SK-N-SH treated with all-trans-retinoic acid at 6 μM for 48 hours (cell line): Measurements from ENCODE around the gene RRAGB.
"Not testable (repeated sequence)": the region's sequence is repeated elsewhere in the genome, so short reads cannot be mapped to it uniquely, and the experiment has no call there.

Experiments
- ATAC-seq: fragments of 200-7000 bp; cut with Tn5 transposase; 3 replicates; pipeline ENCODE4 v1.9.1; 2020; ENCODE audit warnings: mild to moderate bottlenecking, moderate library complexity
- ARNTL ChIP-seq: fragments of 450-650 bp; formaldehyde crosslinking; IDR thresholded peaks from 2 replicates; pipeline ENCODE4 v1.5.0; 2020; ENCODE audit warnings: low read depth, mild to moderate bottlenecking, moderate library complexity, borderline replicate concordance
- BACH2 ChIP-seq: fragments of 250-450 bp; sonication (Bioruptor Pico); IDR thresholded peaks from 2 replicates; pipeline ENCODE4 v1.9.0; 2021; ENCODE audit warnings: mild to moderate bottlenecking, borderline replicate concordance
- CREB5 ChIP-seq: fragments of 250-450 bp; sonication (Bioruptor Pico); IDR thresholded peaks from 2 replicates; pipeline ENCODE4 v1.5.1; 2020; ENCODE audit warnings: low read depth, mild to moderate bottlenecking, moderate library complexity
- CSDC2 ChIP-seq: fragments of 250-450 bp; sonication (Bioruptor Pico); IDR thresholded peaks from 2 replicates; pipeline ENCODE4 v1.5.0; 2020; ENCODE audit warnings: mild to moderate bottlenecking, moderate library complexity
- CSRNP3 ChIP-seq: fragments of 250-450 bp; sonication (Bioruptor Pico); IDR thresholded peaks from 2 replicates; pipeline ENCODE4 v1.5.1; 2021; ENCODE audit warnings: mild to moderate bottlenecking, moderate library complexity
- ESRRG ChIP-seq: fragments of 250-450 bp; sonication (Bioruptor Pico); IDR thresholded peaks from 2 replicates; pipeline ENCODE4 v1.6.1; 2021; ENCODE audit warnings: mild to moderate bottlenecking
- ISL1 ChIP-seq: fragments of 250-450 bp; sonication (Bioruptor Pico); IDR thresholded peaks from 2 replicates; pipeline ENCODE4 v2.1.2; 2022; ENCODE audit warnings: mild to moderate bottlenecking, moderate library complexity
- OSR1 ChIP-seq: fragments of 250-450 bp; sonication (Bioruptor Pico); IDR thresholded peaks from 2 replicates; pipeline ENCODE4 v1.8.0; 2022; ENCODE audit warnings: moderate library complexity, mild to moderate bottlenecking, inconsistent platforms
- PATZ1 ChIP-seq: fragments of 250-450 bp; sonication (Bioruptor Pico); IDR thresholded peaks from 2 replicates; pipeline ENCODE4 v1.8.0; 2020; ENCODE audit warnings: mild to moderate bottlenecking, moderate library complexity, borderline replicate concordance
- POU6F1 ChIP-seq: fragments of 250-450 bp; sonication (Bioruptor Pico); IDR thresholded peaks from 2 replicates; pipeline ENCODE4 v1.8.0; 2021; ENCODE audit warnings: low read depth, mild to moderate bottlenecking, moderate library complexity, borderline replicate concordance
- PPARA ChIP-seq: fragments of 250-450 bp; sonication (Bioruptor Pico); IDR thresholded peaks from 2 replicates; pipeline ENCODE4 v1.5.0; 2020; ENCODE audit warnings: mild to moderate bottlenecking, borderline replicate concordance
- SNAI2 ChIP-seq: fragments of 250-450 bp; sonication (Bioruptor Pico); IDR thresholded peaks from 2 replicates; pipeline ENCODE4 v1.5.0; 2020; ENCODE audit warnings: mild to moderate bottlenecking, moderate library complexity
- TOX ChIP-seq: fragments of 250-450 bp; sonication (Bioruptor Pico); IDR thresholded peaks from 2 replicates; pipeline ENCODE4 v1.8.0; 2021; ENCODE audit warnings: mild to moderate bottlenecking, moderate library complexity, borderline replicate concordance
- TSHZ2 ChIP-seq: fragments of 250-450 bp; sonication (Bioruptor Pico); IDR thresholded peaks from 2 replicates; pipeline ENCODE4 v1.5.0; 2020; ENCODE audit warnings: mild to moderate bottlenecking, moderate library complexity
- ZFP3 ChIP-seq: fragments of 250-450 bp; sonication (Bioruptor Pico); IDR thresholded peaks from 2 replicates; pipeline ENCODE4 v1.5.0; 2020; ENCODE audit warnings: mild to moderate bottlenecking, moderate library complexity
- ZFP30 ChIP-seq: fragments of 450-650 bp; formaldehyde crosslinking; IDR thresholded peaks from 2 replicates; pipeline ENCODE4 v1.5.0; 2022; ENCODE audit warnings: mild to moderate bottlenecking, moderate library complexity
- ZNF565 ChIP-seq: fragments of 450-650 bp; formaldehyde crosslinking; conservative IDR thresholded peaks from 2 replicates; pipeline ENCODE4 v1.5.0; 2020; ENCODE audit warnings: low read depth, mild to moderate bottlenecking, moderate library complexity
- ZNF70 ChIP-seq: fragments of 450-650 bp; formaldehyde crosslinking; IDR thresholded peaks from 2 replicates; pipeline ENCODE4 v1.5.0; 2020; ENCODE audit warnings: mild to moderate bottlenecking, moderate library complexity

RRAGB gene

GRCh38 chrX:55688579-55688978, 29.0 kb upstream of the RRAGB start:
- not testable (repeated sequence) for ATAC-seq

- no peak for ATAC-seq
Observed at GRCh38 chrX:55695227-55696018, 22.1 kb upstream of the RRAGB start.

GRCh38 chrX:55697381-55697780, 20.2 kb upstream of the RRAGB start:
- TF ChIP-seq ZFP30 (CRISPR knock-in tag) (no peak), ISL1 (CRISPR knock-in tag) (no peak), CSDC2 (CRISPR knock-in tag) (no peak), TOX (CRISPR knock-in tag) (no peak), ESRRG (CRISPR knock-in tag) (no peak), TSHZ2 (CRISPR knock-in tag) (no peak), CSRNP3 (CRISPR knock-in tag) (no peak), ARNTL (no peak), BACH2 (CRISPR knock-in tag) (no peak)
- TF ChIP-seq, all 23 proteins: peak for 0
- ATAC-seq, result no peak

More at GRCh38 chrX:55695227-55696018, 22.1 kb upstream of the RRAGB start:
- TF ChIP-seq ESRRG (CRISPR knock-in tag) (no peak), ZFP3 (no peak), OSR1 (no peak), POU6F1 (CRISPR knock-in tag) (no peak), ZNF70 (CRISPR knock-in tag) (no peak), CREB5 (no peak), CSDC2 (CRISPR knock-in tag) (no peak), ZNF565 (CRISPR knock-in tag) (no peak), PATZ1 (CRISPR knock-in tag) (no peak), ZFP30 (CRISPR knock-in tag) (no peak), SNAI2 (CRISPR knock-in tag) (no peak)
- TF ChIP-seq, all 23 proteins: peak for 0

GRCh38 chrX:55702671-55703070, 14.9 kb upstream of the RRAGB start:
- TF ChIP-seq PPARA (CRISPR knock-in tag), result no peak
- no peak for ATAC-seq

- not testable (repeated sequence) for ATAC-seq
Observed at GRCh38 chrX:55703436-55703835, 14.1 kb upstream of the RRAGB start.

GRCh38 chrX:55705066-55705465, 12.5 kb upstream of the RRAGB start:
- ATAC-seq, result not testable (repeated sequence)
